ENCODE data around the gene XRRA1. TPM values are rescaled to one million over a fixed set of nuclear protein-coding genes. Genes with fewer than 3 reads are reported as not detected.

The XRRA1 gene
- total and polyA plus RNA-seq, 2 of the 13 experiments (the other 11 are each of a cell fraction or from before 2014, with no cell fraction given), result 7.6 to 10.5 TPM

GRCh38 chr11:74932797-74933196 is 16.1 kb downstream of the XRRA1 start (continued):
- no peak for TF ChIP-seq ZHX2 (IDR thresholded peaks at IDR 0.05; ENCODE audit: low read depth)
- no peak for TF ChIP-seq ZHX2 (CRISPR knock-in tag; IDR thresholded peaks at IDR 0.05; ENCODE audit: borderline replicate concordance)
- no peak for TF ChIP-seq ZMAT3 (CRISPR knock-in tag; conservative IDR thresholded peaks at IDR 0.05)
- no peak for TF ChIP-seq PPARG (CRISPR knock-in tag; conservative IDR thresholded peaks at IDR 0.05)
- no peak for TF ChIP-seq ZNF121 (CRISPR knock-in tag; IDR thresholded peaks at IDR 0.05)

- H3K79me2 ChIP-seq (ENCODE audit: insufficient read depth, low read length), result no peaks in the 10 kb centered on the region
- POLR2A ChIA-PET, result no interaction called here
- no peaks in the 10 kb centered on the region for H3K27me3 ChIP-seq (ENCODE audit: control insufficient read depth in 1 of 2, insufficient read depth in 2 of 2, low read length in 2 of 2)
- in situ Hi-C loops (cut with HindIII; ENCODE audit: extremely low pct_ligation_motif_present, low pct_unique_long_range_greater_than_20kb) (loop anchor here (5.0 to 10.0 kb wide), 2 partner anchors 90 to 313 kb away; partner anchors contain the start of gene TPBGL), intact Hi-C loops (cut with micrococcal nuclease; ENCODE audit: unreplicated experiment) (no loop called here)
- H2AFZ ChIP-seq (ENCODE audit: low read length), result no peak overlapping the region
- no peak overlapping the region for H3K4me3 ChIP-seq (replicated peaks in 1 of 3; ENCODE audit: insufficient read depth in 1 of 3, low read depth in 2 of 3, low read length in 3 of 3)
- H4K20me1 ChIP-seq (ENCODE audit: insufficient read depth, low read length), result no peaks in the 10 kb centered on the region
- H3K9ac ChIP-seq (ENCODE audit: insufficient read depth, low read depth, low read length), result no peak overlapping the region
- H3K36me3 ChIP-seq (replicated peaks in 1 of 2; ENCODE audit: control insufficient read depth in 1 of 2, insufficient read depth in 2 of 2, low read length in 2 of 2), result peaks cover 10 to 55% of the 10 kb centered on the region in 2 experiments; a peak in 4 of 5 replicates
- H3K4me1 ChIP-seq (ENCODE audit: insufficient read depth, low read length), result no peaks in the 10 kb centered on the region
- DNase-seq (ENCODE audit: low spot score), result no peak
- ATAC-seq, result no peak
- FAIRE-seq, result no peak
- CTCF ChIA-PET (ENCODE audit: low intra/inter-chr PET ratio, low total read pairs), result no interaction called here
- no peaks in the 10 kb centered on the region for H3K9me3 ChIP-seq (ENCODE audit: low read length)
- no TSS peak for BruUV-seq (replicated peaks)
- no peak overlapping the region for H3K4me2 ChIP-seq (ENCODE audit: low read depth, low read length)
- 92% methylated on average over 5 of the region's 5 CpGs for WGBS (ENCODE audit: low lambda C conversion rate)
- H3K27ac ChIP-seq (ENCODE audit: extremely low read length, insufficient read depth, low read length), result no peak overlapping the region
- TF ChIP-seq ZNF331 (CRISPR knock-in tag; IDR thresholded peaks at IDR 0.05) (no peak), ZNF512 (CRISPR knock-in tag; IDR thresholded peaks at IDR 0.05) (no peak), RBAK (CRISPR knock-in tag; IDR thresholded peaks at IDR 0.05) (no peak), MYPOP (CRISPR knock-in tag; IDR thresholded peaks at IDR 0.05) (no peak), GMEB1 (CRISPR knock-in tag; IDR thresholded peaks at IDR 0.05; ENCODE audit: borderline replicate concordance) (no peak), ZNF784 (CRISPR knock-in tag; IDR thresholded peaks at IDR 0.05; ENCODE audit: borderline replicate concordance) (no peak), ZNF547 (CRISPR knock-in tag; IDR thresholded peaks at IDR 0.05) (no peak), HMG20A (CRISPR knock-in tag; IDR thresholded peaks at IDR 0.05; ENCODE audit: borderline replicate concordance) (no peak)
These were observed 16.7 kb downstream of the XRRA1 start for GRCh38 chr11:74932169-74932568.
